RWPE2 (cell line): Measurements from ENCODE around the gene CHMP5.
"Not testable (repeated sequence)": the region's sequence is repeated elsewhere in the genome, so short reads cannot be mapped to it uniquely, and the experiment has no call there.

Experiments used
- ATAC-seq: fragments of 200-7000 bp; cut with Tn5 transposase; 3 replicates; pipeline ENCODE4 v1.9.1; 2021; ENCODE audit warnings: low read depth
- DNase-seq: peaks from one replicate; pipeline ENCODE4 v3.0.0-alpha.2; 2020; ENCODE audit warnings: low spot score
- H3K27ac ChIP-seq: fragments of 450-650 bp; 2 replicates; pipeline ENCODE4 v1.5.1; 2017; ENCODE audit warnings: mild to moderate bottlenecking; ENCODE audit not compliant: poor library complexity, severe bottlenecking
- H3K27me3 ChIP-seq: fragments of 250-450 bp; sonication (Bioruptor Pico); 2 replicates; pipeline ENCODE4 v1.5.1; 2021; ENCODE audit warnings: mild to moderate bottlenecking, moderate library complexity; ENCODE audit not compliant: insufficient read depth, poor library complexity, severe bottlenecking
- H3K36me3 ChIP-seq: fragments of 250-450 bp; sonication (Bioruptor Pico); 2 replicates; pipeline ENCODE4 v1.5.1; 2020; ENCODE audit warnings: low read depth, mild to moderate bottlenecking, moderate library complexity
- H3K4me1 ChIP-seq: fragments of 250-450 bp; sonication (Bioruptor Pico); 2 replicates; pipeline ENCODE4 v1.5.1; 2021; ENCODE audit warnings: mild to moderate bottlenecking, moderate library complexity; ENCODE audit not compliant: insufficient read depth, poor library complexity, severe bottlenecking
- H3K4me3 ChIP-seq: fragments of 250-450 bp; sonication (Bioruptor Pico); 2 replicates; pipeline ENCODE4 v1.5.1; 2021; ENCODE audit warnings: mild to moderate bottlenecking, moderate library complexity; ENCODE audit not compliant: severe bottlenecking
- H3K9me3 ChIP-seq: fragments of 250-450 bp; sonication (Bioruptor Pico); 2 replicates; pipeline ENCODE4 v1.5.1; 2021; ENCODE audit warnings: mild to moderate bottlenecking, moderate library complexity; ENCODE audit not compliant: severe bottlenecking
- TF ChIP-seq, protein P1 (sequence below): fragments of 450-650 bp; IDR thresholded peaks from one replicate; pipeline ENCODE4 v1.5.1; 2017; ENCODE audit warnings: mild to moderate bottlenecking, moderate library complexity; ENCODE audit not compliant: poor library complexity, severe bottlenecking

Gene CHMP5

DNA sequence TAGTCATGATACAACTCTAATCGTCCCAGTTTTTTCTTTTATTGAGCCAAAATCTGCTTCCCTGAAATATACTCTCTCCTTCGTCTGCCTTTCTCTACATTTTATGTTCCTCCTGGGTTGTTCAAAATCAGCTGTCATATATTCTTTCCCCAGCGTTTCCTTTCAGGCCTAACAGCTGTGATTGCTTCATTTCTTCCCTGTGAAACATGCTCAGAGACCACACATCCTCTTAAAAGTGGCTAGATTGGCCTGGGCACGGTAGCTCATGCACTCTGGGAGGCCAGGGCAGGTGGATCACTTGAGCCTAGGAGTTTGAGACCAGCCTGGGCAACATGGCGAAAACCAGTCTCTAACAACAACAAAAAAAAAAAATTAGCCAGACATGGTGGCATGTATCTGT lies 50.5 kb downstream of the CHMP5 start:
- DNase-seq (no peak), ATAC-seq (no peak)
- TF ChIP-seq, protein P1, sequence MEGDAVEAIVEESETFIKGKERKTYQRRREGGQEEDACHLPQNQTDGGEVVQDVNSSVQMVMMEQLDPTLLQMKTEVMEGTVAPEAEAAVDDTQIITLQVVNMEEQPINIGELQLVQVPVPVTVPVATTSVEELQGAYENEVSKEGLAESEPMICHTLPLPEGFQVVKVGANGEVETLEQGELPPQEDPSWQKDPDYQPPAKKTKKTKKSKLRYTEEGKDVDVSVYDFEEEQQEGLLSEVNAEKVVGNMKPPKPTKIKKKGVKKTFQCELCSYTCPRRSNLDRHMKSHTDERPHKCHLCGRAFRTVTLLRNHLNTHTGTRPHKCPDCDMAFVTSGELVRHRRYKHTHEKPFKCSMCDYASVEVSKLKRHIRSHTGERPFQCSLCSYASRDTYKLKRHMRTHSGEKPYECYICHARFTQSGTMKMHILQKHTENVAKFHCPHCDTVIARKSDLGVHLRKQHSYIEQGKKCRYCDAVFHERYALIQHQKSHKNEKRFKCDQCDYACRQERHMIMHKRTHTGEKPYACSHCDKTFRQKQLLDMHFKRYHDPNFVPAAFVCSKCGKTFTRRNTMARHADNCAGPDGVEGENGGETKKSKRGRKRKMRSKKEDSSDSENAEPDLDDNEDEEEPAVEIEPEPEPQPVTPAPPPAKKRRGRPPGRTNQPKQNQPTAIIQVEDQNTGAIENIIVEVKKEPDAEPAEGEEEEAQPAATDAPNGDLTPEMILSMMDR = no peak
- H3K9me3 ChIP-seq = no peaks in the 10 kb centered on the region
- peaks cover 13% of the 10 kb centered on the region for H3K4me1 ChIP-seq
- H3K4me3 ChIP-seq = no peak overlapping the region
- peaks cover 76% of the 10 kb centered on the region for H3K36me3 ChIP-seq
- no peak overlapping the region for H3K27ac ChIP-seq
- no peaks in the 10 kb centered on the region for H3K27me3 ChIP-seq

DNA sequence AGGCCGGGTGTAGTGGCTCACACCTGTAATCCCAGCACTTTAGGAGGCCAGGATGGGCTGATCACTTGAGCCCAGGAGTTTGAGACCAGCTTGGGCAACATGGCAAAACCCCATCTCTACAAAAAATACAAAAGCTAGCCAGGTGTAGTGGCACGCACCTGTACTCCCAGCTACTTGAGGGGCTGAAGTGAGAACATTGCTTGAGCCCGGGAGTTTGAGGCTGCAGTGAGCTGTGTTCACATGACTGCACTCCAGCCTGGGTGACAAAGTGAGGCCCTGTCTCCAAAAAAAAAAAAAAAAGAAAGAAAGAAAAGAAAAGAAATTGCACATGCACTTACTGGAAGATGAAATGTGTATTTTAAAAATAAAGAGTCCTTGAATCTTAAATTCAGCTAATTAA lies 52.3 kb downstream of the CHMP5 start:
- not testable (repeated sequence) for DNase-seq, H3K27me3 ChIP-seq, ATAC-seq, H3K27ac ChIP-seq, H3K4me3 ChIP-seq, H3K9me3 ChIP-seq
- peaks cover 28% of the 10 kb centered on the region for H3K4me1 ChIP-seq
- peaks cover 68% of the 10 kb centered on the region for H3K36me3 ChIP-seq

DNA sequence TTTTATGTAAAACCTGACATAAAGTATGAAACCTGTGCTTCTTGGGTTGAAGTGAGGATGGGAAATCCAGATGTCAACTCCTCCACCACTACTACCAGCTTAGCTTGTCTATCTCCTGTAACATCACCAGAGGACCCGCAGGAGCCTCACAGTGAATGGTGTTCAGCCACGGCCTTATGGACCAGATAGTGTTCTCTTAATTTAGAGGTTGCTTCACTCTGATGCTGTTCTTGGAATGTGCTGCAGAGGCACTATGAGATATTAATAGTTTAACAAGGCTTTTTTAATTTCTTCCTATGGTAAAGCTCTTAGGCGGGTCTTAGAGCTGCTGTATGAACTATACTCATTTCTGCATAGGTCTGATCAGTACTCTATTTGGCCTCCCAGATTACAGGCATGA lies 53.4 kb downstream of the CHMP5 start:
- TF ChIP-seq, protein P1 = no peak
- Histone ChIP-seq H3K36me3 (peaks cover 68% of the 10 kb centered on the region), H3K4me3 (no peak overlapping the region), H3K27me3 (no peaks in the 10 kb centered on the region), H3K9me3 (no peaks in the 10 kb centered on the region), H3K27ac (peak overlapping the region; percentile 99), H3K4me1 (peaks cover 28% of the 10 kb centered on the region)
- no peak for DNase-seq
- no peak for ATAC-seq

DNA sequence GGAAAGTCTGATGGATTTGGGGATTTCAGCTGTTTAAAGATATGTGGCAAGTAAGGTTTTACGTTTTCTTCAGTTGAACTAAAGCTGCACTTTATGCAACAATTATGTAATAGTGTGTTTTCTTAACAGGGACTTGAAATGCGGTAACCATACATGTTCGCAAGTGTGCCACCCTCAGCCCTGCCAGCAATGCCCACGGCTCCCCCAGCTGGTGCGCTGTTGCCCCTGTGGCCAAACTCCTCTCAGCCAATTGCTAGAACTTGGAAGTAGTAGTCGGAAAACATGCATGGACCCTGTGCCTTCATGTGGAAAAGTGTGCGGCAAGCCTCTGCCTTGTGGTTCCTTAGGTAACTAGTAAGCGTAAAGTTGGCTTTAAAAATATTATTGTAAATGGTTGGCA lies 53.9 kb downstream of the CHMP5 start:
- DNase-seq (no peak), ATAC-seq (no peak)
- Histone ChIP-seq H3K9me3 (no peaks in the 10 kb centered on the region), H3K36me3 (peaks cover 68% of the 10 kb centered on the region), H3K27me3 (no peaks in the 10 kb centered on the region), H3K4me3 (no peak overlapping the region), H3K27ac (peak overlapping the region; percentile 99), H3K4me1 (peaks cover 28% of the 10 kb centered on the region)
- TF ChIP-seq, protein P1 = no peak

DNA sequence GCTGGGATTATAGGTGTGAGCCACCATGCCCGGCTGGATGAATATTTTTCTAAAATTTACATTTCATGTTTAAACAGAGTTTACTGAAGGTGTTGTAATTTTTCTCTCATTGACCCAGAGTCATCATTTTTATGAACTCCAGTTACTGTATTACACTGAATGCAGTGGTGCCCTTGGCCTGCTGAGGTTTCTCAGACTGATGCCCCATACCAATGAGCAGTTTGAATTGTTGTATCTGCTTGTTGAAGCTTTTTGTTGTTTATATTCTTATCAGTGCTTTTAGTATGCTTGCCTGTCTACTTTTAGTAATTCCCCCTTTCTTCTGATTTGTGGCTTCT lies 55.4 kb downstream of the CHMP5 start:
- H3K9me3 ChIP-seq = no peaks in the 10 kb centered on the region
- no peak for DNase-seq
- H3K4me3 ChIP-seq = no peak overlapping the region
- H3K4me1 ChIP-seq = peaks cover 28% of the 10 kb centered on the region
- peak overlapping the region; percentile 99 for H3K27ac ChIP-seq
- peaks cover 71% of the 10 kb centered on the region for H3K36me3 ChIP-seq
- peak; percentile 71 for ATAC-seq
- TF ChIP-seq, protein P1 = no peak
- H3K27me3 ChIP-seq = no peaks in the 10 kb centered on the region
